ENCODE data around the gene ANGPTL2. TPM values are rescaled to one million over a fixed set of nuclear protein-coding genes. Genes with fewer than 3 reads are reported as not detected.

Gene ANGPTL2
- total and polyA plus RNA-seq, 5 donors from 2014 or later = not detected

DNA sequence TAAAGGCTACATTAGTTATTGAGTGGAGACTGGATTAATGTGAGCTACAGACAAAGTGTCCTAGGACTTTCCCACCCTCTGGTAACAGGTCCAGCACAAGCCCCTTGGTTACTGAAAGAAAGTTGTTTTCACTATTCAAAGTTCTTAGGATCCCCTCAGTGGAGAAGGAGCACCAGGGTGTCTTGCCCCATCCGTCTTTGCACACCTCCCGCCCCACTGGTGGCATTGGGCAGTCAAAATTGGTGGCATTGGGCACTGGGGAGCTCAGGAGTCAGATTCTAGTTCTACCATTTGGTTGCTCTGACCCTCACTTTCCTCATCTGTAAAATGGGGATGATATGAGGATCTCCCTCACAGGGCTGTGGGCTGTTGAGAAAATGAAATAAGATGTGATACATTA is 2.4 kb upstream of the ANGPTL2 start:
- Mint-ChIP-seq H3K36me3 (no peaks in the 10 kb centered on the region), H3K4me1 (peaks cover 0 to 9% (median 3%) of the 10 kb centered on the region in 4 donors), H3K27me3 (peaks cover 43% of the 10 kb centered on the region), H3K9me3 (no peaks in the 10 kb centered on the region), H3K27ac (no peak overlapping the region), H3K4me3 (no peak overlapping the region)
- no peak for DNase-seq
- ATAC-seq (ENCODE audit: low read depth in 2 of 2) = no peak
- Histone ChIP-seq H3K9me3 (ENCODE audit: control insufficient read depth in 2 of 2, low read length in 2 of 2) (no peaks in the 10 kb centered on the region), H3K4me1 (ENCODE audit: control insufficient read depth, insufficient read depth, low read length, poor library complexity, severe bottlenecking) (no peaks in the 10 kb centered on the region), H3K27me3 (ENCODE audit: control insufficient read depth, insufficient read depth, low read length) (no peaks in the 10 kb centered on the region), H3K4me3 (ENCODE audit: low read depth, low read length) (no peak overlapping the region), H3K36me3 (ENCODE audit: control insufficient read depth, insufficient read depth, low read length) (no peaks in the 10 kb centered on the region), H3K27ac (ENCODE audit: insufficient read depth, low read length, poor library complexity, severe bottlenecking) (no peak overlapping the region)

- no peak overlapping the region for H3K27ac Mint-ChIP-seq
- no peak overlapping the region for H3K4me3 ChIP-seq (ENCODE audit: low read depth, low read length)
- no peaks in the 10 kb centered on the region for H3K36me3 ChIP-seq (ENCODE audit: control insufficient read depth, insufficient read depth, low read length)
- no peak overlapping the region for H3K4me3 Mint-ChIP-seq
- no peaks in the 10 kb centered on the region for H3K27me3 ChIP-seq (ENCODE audit: control insufficient read depth, insufficient read depth, low read length)
- no peaks in the 10 kb centered on the region for H3K9me3 Mint-ChIP-seq
- peaks cover 39% of the 10 kb centered on the region for H3K27me3 Mint-ChIP-seq
- H3K9me3 ChIP-seq (ENCODE audit: control insufficient read depth in 2 of 2, low read length in 2 of 2) = no peaks in the 10 kb centered on the region
- ATAC-seq (ENCODE audit: low read depth in 2 of 2) (no peak), DNase-seq (no peak)
- H3K4me1 ChIP-seq (ENCODE audit: control insufficient read depth, insufficient read depth, low read length, poor library complexity, severe bottlenecking) = no peaks in the 10 kb centered on the region
- H3K27ac ChIP-seq (ENCODE audit: insufficient read depth, low read length, poor library complexity, severe bottlenecking) = no peak overlapping the region
- peaks cover 0 to 9% (median 3%) of the 10 kb centered on the region in 4 donors for H3K4me1 Mint-ChIP-seq
- H3K36me3 Mint-ChIP-seq = no peaks in the 10 kb centered on the region
These were observed 1.7 kb upstream of the ANGPTL2 start for GRCh38 chr9:127124111-127124531.

DNA sequence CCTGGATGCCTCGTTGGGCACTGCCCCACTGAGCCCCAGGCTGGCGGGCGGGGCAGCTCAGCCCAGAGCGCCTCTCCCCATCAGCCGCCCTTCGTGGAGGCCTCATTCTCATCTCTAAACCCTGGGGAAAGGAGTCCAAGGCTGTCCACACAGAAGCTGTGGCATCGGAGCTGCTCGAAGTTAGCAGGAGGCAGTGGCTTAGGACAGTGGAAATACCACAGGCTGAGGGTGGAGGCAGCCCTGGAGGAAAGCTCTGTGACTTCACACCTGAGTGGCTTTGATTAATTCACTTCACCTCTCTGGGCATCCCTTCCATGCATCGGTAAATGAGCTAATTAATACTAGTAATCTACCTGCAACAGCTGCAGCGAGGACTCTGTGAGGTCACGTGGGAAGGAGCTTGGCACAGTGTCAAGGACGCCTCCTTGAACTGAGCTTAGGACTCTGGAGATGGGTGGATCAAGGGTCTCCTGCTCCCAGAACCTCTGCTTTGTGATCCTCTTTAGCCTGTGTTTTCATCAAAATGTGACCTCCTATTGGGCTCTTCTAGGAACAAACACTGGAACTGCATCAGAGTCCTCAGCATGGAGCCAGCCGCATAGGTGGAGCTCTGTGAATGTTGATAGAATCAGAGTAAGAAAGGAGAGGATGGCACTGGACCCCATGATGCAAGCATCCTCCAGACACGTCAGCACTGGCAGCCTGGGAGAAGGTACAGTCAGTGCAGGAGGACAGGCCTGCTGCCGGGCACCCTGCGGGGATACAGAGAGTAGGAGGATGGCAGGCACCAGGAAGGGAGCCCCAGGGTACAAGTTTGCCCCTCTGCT is 842 bp upstream of the ANGPTL2 start:
- ATAC-seq (ENCODE audit: low read depth in 2 of 2) (no peak), DNase-seq (no peak)
- Histone ChIP-seq H3K36me3 (ENCODE audit: control insufficient read depth, insufficient read depth, low read length) (no peaks in the 10 kb centered on the region), H3K27me3 (ENCODE audit: control insufficient read depth, insufficient read depth, low read length) (no peaks in the 10 kb centered on the region), H3K9me3 (ENCODE audit: control insufficient read depth in 2 of 2, low read length in 2 of 2) (no peaks in the 10 kb centered on the region), H3K27ac (ENCODE audit: insufficient read depth, low read length, poor library complexity, severe bottlenecking) (no peak overlapping the region), H3K4me3 (ENCODE audit: low read depth, low read length) (no peak overlapping the region), H3K4me1 (ENCODE audit: control insufficient read depth, insufficient read depth, low read length, poor library complexity, severe bottlenecking) (no peaks in the 10 kb centered on the region)
- peaks cover 0 to 9% (median 3%) of the 10 kb centered on the region in 4 donors for H3K4me1 Mint-ChIP-seq
- no peak overlapping the region for H3K4me3 Mint-ChIP-seq
- peaks cover 39% of the 10 kb centered on the region for H3K27me3 Mint-ChIP-seq
- H3K36me3 Mint-ChIP-seq = no peaks in the 10 kb centered on the region
- H3K9me3 Mint-ChIP-seq = no peaks in the 10 kb centered on the region
- no peak overlapping the region for H3K27ac Mint-ChIP-seq

DNA sequence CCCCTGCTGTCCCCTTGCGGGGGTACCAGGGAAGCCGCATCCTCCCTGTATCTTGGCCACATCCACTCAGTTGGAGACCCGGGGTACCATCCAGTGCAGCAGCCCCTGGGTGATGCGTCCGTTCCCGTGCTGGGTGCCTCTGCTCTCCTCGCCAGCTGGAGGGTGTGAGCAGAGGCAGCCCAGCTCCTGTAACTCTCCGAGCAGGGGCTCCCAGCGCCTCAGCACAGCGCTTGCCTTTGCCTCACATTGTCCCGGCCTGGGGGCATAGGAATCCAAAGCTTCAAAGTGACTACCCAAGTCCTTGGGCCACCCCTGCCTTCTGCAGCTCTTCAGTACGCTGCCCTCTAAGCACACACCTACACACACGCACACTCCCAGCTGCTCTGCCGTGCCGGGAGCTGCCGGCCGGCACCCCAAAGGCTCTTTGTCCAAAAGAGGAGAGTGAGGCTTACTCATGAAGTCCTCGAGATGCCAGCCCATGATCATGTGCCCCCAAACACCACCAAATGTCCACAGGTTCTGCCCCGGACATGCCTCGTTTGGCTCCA is 733 bp downstream of the ANGPTL2 start:
- H3K4me1 Mint-ChIP-seq = peaks cover 0 to 12% (median 5%) of the 10 kb centered on the region in 4 donors
- Histone ChIP-seq H3K27me3 (ENCODE audit: control insufficient read depth, insufficient read depth, low read length) (no peaks in the 10 kb centered on the region), H3K4me1 (ENCODE audit: control insufficient read depth, insufficient read depth, low read length, poor library complexity, severe bottlenecking) (no peaks in the 10 kb centered on the region), H3K36me3 (ENCODE audit: control insufficient read depth, insufficient read depth, low read length) (no peaks in the 10 kb centered on the region), H3K27ac (ENCODE audit: insufficient read depth, low read length, poor library complexity, severe bottlenecking) (no peak overlapping the region), H3K9me3 (ENCODE audit: control insufficient read depth in 2 of 2, low read length in 2 of 2) (no peaks in the 10 kb centered on the region), H3K4me3 (ENCODE audit: low read depth, low read length) (no peak overlapping the region)
- H3K36me3 Mint-ChIP-seq = no peaks in the 10 kb centered on the region
- peaks cover 35% of the 10 kb centered on the region for H3K27me3 Mint-ChIP-seq
- H3K27ac Mint-ChIP-seq = no peak overlapping the region
- H3K9me3 Mint-ChIP-seq = no peaks in the 10 kb centered on the region
- H3K4me3 Mint-ChIP-seq = peak overlapping the region in 1 of 4 donors; percentile 47
- DNase-seq (no peak), ATAC-seq (ENCODE audit: low read depth in 2 of 2) (no peak)

DNA sequence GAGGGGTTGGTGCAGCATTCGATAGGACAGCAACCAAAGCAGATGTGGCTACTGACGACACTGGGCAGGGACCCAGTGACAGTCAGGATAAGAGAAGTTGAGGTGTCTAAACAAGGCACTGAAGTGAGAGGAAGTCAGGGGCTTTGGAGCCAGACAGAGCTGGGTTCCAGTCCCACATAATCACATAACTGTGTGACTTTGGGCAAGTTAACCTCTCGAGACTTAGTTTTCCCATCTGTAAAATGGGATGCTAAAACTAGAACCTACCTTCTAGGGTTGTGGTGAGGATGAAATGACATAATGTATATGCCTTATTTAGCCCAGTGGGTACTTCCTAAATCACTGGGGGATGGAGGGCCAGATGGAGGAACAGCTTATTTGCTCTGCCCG is 3.1 kb downstream of the ANGPTL2 start:
- Histone ChIP-seq H3K4me1 (ENCODE audit: control insufficient read depth, insufficient read depth, low read length, poor library complexity, severe bottlenecking) (no peaks in the 10 kb centered on the region), H3K4me3 (ENCODE audit: low read depth, low read length) (no peak overlapping the region), H3K27me3 (ENCODE audit: control insufficient read depth, insufficient read depth, low read length) (no peaks in the 10 kb centered on the region), H3K9me3 (ENCODE audit: control insufficient read depth in 2 of 2, low read length in 2 of 2) (no peaks in the 10 kb centered on the region), H3K36me3 (ENCODE audit: control insufficient read depth, insufficient read depth, low read length) (no peaks in the 10 kb centered on the region), H3K27ac (ENCODE audit: insufficient read depth, low read length, poor library complexity, severe bottlenecking) (no peak overlapping the region)
- Mint-ChIP-seq H3K27ac (no peak overlapping the region), H3K4me1 (peaks cover 0 to 14% (median 8%) of the 10 kb centered on the region in 4 donors), H3K36me3 (no peaks in the 10 kb centered on the region), H3K27me3 (peaks cover 21% of the 10 kb centered on the region), H3K9me3 (no peaks in the 10 kb centered on the region), H3K4me3 (no peak overlapping the region)
- DNase-seq (no peak), ATAC-seq (ENCODE audit: low read depth in 2 of 2) (no peak)

DNA sequence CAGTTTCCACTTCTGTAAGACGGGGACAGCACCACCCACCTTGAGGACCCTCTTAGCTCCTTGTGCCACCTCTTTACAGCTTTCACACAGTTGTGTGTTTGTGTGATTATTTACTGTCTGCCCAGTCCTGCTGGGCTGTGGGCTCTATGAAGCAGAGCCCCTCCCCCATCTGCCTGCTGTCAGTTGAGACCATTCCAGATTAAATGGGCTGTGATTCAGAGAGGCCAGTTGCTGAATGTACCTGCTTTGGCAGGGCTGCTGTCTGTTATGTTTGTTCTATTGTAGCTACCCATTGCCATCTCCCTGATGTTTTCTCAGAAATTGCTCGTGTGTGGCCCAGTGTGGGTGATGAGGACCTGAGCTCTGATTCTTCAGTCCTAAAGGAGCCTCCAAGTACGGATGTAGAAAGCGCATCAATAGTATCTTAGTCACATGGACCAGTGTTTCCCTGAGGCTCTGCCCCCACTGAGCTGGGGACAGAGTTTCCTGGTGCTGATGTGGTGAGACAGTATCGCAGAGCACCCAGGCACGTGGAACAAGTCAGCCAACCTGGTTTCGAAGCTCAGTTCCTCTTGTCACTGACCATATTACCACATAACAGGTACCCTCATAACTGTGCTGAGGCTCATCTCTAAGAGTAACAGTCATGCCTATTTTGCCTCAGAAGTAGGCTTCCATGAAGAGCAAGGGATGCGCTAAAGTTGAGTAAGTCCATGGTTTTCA is 3.7 kb downstream of the ANGPTL2 start:
- H3K27me3 Mint-ChIP-seq = peaks cover 18% of the 10 kb centered on the region
- peak overlapping the region in 1 of 4 donors; percentile 82 for H3K4me3 Mint-ChIP-seq
- H3K36me3 ChIP-seq (ENCODE audit: control insufficient read depth, insufficient read depth, low read length) = no peaks in the 10 kb centered on the region
- H3K4me1 ChIP-seq (ENCODE audit: control insufficient read depth, insufficient read depth, low read length, poor library complexity, severe bottlenecking) = no peaks in the 10 kb centered on the region
- no peak overlapping the region for H3K4me3 ChIP-seq (ENCODE audit: low read depth, low read length)
- H3K36me3 Mint-ChIP-seq = no peaks in the 10 kb centered on the region
- H3K27me3 ChIP-seq (ENCODE audit: control insufficient read depth, insufficient read depth, low read length) = no peaks in the 10 kb centered on the region
- peak overlapping the region in 1 of 3 donors; percentile 54 for H3K27ac Mint-ChIP-seq
- peaks cover 0 to 13% (median 8%) of the 10 kb centered on the region in 4 donors for H3K4me1 Mint-ChIP-seq
- DNase-seq = no peak
- H3K9me3 ChIP-seq (ENCODE audit: control insufficient read depth in 2 of 2, low read length in 2 of 2) = no peaks in the 10 kb centered on the region
- H3K27ac ChIP-seq (ENCODE audit: insufficient read depth, low read length, poor library complexity, severe bottlenecking) = no peak overlapping the region
- no peaks in the 10 kb centered on the region for H3K9me3 Mint-ChIP-seq
- no peak for ATAC-seq (ENCODE audit: low read depth in 2 of 2)

DNA sequence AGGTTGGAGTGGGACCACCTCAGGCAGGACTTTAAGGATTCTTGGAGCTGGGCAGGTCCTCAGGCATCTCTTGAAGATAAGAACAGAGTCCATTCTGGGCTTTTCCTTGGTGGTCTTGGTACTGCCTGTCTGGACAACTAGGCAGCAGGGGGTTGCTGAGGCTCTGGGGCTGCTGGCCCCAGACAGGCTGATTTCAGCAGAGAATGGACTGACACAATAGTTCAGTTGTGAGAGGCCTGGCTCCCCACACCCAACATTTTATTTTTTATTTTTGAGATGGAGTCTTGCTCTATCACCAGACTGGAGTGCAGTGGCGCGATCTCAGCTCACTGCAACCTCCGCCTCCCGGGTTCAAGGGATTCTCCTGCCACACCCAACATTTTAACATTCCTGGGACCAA is 4.6 kb downstream of the ANGPTL2 start:
- Mint-ChIP-seq H3K27ac (no peak overlapping the region), H3K4me1 (peaks cover 0 to 13% (median 8%) of the 10 kb centered on the region in 4 donors), H3K9me3 (no peaks in the 10 kb centered on the region), H3K27me3 (peaks cover 10% of the 10 kb centered on the region), H3K4me3 (no peak overlapping the region), H3K36me3 (no peaks in the 10 kb centered on the region)
- no peaks in the 10 kb centered on the region for H3K27me3 ChIP-seq (ENCODE audit: control insufficient read depth, insufficient read depth, low read length)
- no peak for DNase-seq
- no peak for ATAC-seq (ENCODE audit: low read depth in 2 of 2)
- H3K9me3 ChIP-seq (ENCODE audit: control insufficient read depth in 2 of 2, low read length in 2 of 2) = no peaks in the 10 kb centered on the region
- no peaks in the 10 kb centered on the region for H3K36me3 ChIP-seq (ENCODE audit: control insufficient read depth, insufficient read depth, low read length)
- H3K27ac ChIP-seq (ENCODE audit: insufficient read depth, low read length, poor library complexity, severe bottlenecking) = no peak overlapping the region
- no peak overlapping the region for H3K4me3 ChIP-seq (ENCODE audit: low read depth, low read length)
- no peaks in the 10 kb centered on the region for H3K4me1 ChIP-seq (ENCODE audit: control insufficient read depth, insufficient read depth, low read length, poor library complexity, severe bottlenecking)
